HG02938 (cell line): ENCODE data around the gene ARHGEF4.

ENCODE experiments used
- ATAC-seq: cut with Tn5 transposase; IDR thresholded peaks from one replicate; pipeline ENCODE4 v1.9.1; 2021; ENCODE audit warnings: mild to moderate bottlenecking, moderate library complexity; ENCODE audit not compliant: unreplicated experiment

The ARHGEF4 gene

GRCh38 chr2:131006561-131006960 is 169.8 kb downstream of the ARHGEF4 start:
- no peak for ATAC-seq

- no peak for ATAC-seq
Measured at GRCh38 chr2:131008967-131009366, 172.3 kb downstream of the ARHGEF4 start.

DNA sequence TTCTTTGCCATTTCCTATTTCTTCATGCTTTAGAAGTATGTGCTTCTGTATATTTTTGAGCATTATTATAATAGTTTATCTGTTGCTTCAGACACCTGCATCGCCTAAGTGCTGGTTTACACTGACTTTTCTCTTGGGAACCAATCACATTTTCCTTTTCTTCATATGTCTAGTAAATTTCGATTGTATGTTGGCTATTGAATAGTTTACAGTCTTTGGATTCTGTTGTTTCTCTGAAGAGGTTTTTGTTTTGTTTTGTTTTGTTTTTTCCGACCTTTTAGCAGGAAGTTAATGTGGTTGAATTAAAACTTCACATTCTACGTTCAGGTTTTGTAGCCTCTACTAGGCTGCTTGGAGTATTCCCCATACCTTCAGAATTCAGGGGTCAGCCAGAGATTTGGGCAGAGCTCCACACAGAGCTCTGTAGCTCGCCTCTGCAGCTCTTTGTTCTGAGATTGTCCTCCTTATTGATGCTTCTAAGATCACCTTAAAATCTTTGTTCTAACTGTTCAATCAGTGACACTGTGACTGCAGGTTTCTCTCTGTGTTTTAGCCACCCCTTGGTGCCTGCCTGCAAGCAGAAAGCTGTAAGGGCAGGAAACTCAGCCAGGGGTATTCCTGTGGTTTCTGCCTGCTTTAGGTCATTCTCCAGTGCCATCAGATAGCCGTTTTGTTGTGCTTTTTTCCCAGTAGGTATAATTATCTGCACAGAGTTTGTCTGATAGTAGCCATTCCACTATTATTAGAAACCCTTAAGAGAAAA is 173.2 kb downstream of the ARHGEF4 start:
- no peak for ATAC-seq

- ATAC-seq: no peak
Measured at GRCh38 chr2:131010566-131010965, 173.9 kb downstream of the ARHGEF4 start.

DNA sequence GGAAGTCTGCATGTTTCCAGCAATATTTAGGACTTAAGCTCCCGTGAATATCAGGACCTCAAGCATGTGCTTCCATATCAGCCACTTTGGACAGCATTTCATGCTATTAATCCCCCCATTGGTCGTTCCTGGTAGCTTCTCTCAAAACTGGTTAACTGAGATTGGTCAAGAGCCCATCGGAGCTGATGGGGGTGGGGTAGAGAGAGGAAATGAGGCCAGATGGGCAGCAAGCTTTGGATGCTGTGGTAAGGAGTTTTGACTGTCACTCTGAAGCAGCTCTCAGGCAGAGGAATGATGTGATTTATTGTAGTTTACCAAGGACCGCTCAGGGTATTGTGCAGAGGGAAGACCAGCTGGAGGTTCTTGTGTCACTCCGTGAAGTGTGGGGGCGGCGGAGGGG is 174.8 kb downstream of the ARHGEF4 start:
- no peak for ATAC-seq

DNA sequence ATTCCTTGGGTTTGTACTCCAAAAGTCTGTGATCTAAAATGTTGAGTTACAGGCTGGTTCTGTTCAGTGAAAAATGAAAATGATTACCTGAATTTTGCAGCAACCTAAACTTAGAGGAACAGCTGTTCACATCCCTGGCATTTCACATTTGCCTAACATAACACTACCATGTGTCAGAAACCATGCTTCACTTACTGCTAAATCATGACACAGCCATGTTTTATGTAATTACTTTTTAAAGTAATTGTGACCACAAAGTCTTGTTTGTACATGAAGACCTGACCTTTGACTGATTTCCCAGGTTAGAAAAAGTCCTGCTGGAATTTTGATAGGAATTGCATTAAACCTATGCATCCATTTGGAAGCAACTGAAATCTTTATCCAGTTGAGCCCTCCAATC is 177.4 kb downstream of the ARHGEF4 start:
- no peak for ATAC-seq

DNA sequence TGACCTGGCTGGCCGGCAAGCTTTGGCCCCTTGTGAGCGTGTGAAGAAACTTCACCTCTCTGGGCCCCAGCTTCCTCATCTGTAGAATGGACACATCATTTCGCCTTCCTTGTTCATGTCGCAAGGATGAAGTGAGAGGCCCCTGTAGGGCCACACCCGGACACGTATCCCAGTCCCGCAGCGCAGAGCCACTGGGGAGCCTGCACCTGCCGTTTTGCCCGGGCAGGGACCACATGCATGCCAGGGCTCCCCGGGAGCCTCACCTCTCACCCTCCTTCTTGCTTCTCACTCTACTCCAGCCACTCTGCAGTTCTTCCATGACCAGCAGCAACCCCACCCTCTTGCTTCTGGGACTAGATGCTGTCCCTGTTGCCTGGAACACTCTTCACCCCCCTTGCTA is 179.1 kb downstream of the ARHGEF4 start:
- no peak for ATAC-seq

DNA sequence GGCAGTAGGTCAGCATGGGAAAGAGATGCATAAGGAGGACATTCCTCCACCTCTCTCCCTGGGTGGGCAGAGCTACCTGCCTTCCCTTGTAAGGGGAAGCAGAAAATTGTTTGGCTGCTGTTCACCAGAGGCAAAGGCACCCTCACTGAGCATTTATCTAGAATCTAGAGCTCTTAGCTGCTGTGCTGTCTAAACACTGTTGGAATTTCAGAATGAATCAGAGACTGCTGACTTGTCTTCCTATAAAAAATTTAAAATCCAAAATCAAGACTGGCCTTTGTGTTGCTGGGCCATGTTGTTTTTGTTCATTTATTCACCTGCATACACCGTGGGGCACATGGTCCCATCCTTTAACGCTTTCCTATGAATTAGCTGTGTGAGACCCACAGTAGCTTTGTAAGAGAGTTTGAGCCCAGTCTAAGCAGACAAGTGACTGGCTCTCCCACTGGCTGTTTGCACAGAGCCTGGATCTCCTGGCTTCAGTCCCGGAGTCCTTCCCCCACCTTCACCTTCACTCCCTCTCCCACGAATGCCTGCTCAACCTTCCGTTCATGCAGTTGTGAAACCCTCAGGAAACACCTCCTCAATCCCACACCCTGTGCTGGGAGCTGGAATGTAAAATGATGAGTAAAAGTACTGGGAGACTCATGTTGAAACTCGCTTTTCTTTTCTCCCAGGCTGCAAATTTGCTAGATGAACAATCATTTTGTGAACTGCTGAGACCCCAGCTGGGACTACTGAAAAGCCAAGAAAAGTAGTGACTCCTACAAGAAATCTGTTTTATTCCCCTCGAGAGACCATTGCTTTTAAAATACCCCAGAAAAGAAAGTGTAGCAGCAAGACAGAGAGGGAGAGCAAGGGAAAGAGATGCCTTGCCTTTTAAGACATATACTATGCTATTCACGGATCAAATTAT is 180.4 kb downstream of the ARHGEF4 start:
- ATAC-seq: no peak

DNA sequence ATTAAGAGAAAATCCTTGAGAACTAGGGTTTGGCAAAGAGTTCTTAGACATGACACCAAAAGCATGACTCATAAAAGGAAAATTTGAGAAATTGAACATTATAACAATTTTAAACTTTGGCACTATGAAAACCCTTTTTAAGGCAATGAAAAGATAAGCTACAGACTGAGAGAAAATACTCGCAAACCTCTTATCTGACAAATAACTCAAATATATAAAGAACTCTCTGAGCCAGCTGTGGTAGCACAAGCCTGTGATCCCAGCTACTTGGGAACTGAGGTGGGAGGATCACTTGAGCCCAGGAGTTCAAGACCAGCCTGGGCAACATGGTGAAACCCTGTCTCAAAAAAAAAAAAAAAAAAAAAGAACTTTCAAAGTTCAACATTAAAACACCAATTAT is 186.0 kb downstream of the ARHGEF4 start:
- no peak for ATAC-seq

GRCh38 chr2:131023758-131024157 is 187.0 kb downstream of the ARHGEF4 start:
- ATAC-seq: no peak

DNA sequence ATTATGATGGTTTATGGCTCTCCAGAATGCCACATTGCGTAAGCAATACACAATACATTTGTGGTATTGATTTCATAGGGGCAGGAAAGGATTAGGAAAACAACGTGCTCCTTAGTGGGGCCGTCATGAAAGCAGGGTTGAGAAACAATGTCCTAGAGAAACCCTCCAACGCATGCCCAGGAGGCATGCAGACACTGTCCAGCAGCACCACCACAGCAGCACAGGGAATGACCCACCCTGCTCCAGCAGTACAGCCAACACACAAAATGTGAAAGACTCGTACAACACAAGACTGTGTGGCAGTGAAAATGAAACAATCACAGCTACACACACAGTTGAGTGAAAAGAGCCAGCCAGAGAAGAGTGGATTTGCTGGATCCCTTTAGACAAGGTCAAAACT is 190.2 kb downstream of the ARHGEF4 start:
- ATAC-seq: no peak

GRCh38 chr2:131027566-131028528 is 191.1 kb downstream of the ARHGEF4 start:
- ATAC-seq: no peak

DNA sequence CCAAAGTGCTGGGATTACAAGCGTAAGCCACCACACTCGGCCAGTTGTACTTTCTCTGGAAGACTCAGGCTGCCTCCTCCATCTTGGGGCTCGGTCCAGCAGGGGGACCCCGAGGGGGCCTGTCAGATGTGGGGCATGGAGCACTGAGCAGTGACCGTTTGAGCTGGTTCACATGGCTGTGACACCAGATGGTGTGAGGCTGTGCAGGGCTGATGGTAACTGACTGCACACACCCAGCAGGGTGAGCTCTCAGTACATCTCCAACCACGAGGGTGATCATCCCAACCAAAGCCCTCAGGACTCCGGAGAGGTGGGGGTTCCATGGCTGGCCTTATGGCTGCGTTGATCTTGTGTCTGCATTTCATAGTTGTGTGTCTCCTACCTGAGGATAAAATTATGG is 193.1 kb downstream of the ARHGEF4 start:
- ATAC-seq: no peak

DNA sequence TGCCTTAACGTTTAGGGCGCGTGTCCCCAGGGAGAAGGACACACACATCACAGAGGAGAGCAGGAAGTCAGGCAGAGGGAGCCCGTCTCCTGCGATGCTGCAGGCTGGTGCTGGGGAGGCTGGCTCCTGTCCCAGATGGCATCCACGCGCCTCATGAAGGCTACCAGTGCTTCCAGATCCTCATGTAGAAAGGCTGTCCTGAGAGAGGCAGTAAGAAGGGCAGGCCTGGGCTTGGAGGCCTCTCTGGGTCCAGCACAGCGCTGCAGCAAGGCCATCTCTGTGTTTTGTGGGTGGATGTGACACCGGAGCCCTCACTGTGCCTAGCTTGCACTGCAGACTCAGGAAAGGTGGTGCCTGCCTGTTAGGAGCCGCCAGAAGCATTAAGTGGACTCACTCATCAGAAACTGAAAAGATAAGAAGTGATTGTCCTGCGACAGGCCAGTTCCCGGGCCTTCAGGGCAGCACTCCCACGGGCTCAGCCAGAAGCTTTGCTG is 193.8 kb downstream of the ARHGEF4 start:
- ATAC-seq: no peak

DNA sequence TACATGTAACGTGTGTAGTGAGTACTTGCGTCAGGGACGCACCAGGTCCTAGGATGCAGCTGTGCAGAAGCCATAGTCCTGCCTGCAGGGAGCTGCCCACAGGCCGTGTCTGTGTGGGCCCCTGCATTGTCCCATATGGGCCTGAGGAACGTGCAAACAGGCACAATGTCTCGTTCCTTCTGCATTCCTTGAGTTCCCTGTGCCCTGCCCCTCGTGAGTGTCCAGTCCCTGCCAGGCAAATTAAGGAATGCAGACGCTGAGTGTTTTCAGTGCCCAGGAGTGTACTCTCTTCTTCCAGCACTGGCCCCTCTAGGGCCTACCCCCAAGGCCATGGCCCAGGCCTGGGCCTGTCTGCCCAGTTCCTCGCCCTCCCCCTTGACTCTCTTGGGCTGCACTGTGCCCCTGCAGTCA is 194.7 kb downstream of the ARHGEF4 start:
- ATAC-seq: no peak

DNA sequence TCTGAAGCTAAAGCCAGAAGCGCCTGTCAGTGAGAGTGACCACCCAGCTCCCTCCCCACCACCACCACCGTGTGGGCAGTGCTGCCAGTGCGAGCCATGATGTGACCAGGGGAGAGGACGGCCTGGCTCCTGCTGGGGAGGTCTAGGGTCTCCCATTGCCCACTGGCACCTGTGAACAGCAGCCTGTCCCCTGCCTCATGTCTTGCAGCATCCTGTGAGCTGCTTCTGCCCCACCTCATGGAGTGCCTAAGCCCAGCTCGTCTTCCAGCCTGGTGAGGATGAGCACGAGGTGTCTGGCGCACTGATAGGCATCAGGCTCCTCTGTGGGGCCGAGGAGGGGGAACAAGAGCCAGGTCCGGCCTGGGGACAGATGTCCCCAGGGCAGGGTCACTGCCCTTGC is 195.2 kb downstream of the ARHGEF4 start:
- ATAC-seq: no peak

GRCh38 chr2:131032393-131032836 is 195.7 kb downstream of the ARHGEF4 start:
- ATAC-seq: no peak

- no peak for ATAC-seq
Measured at GRCh38 chr2:131033786-131034121, 197.0 kb downstream of the ARHGEF4 start.

- no peak for ATAC-seq
Measured at GRCh38 chr2:131034122-131035051, 197.7 kb downstream of the ARHGEF4 start.
